Putamen (tissue), 1 donor: ENCODE measurements around the gene RALGPS1.

Source experiments
- DNase-seq: peaks from one replicate; pipeline ENCODE4 v3.0.0-alpha.2; 2016; ENCODE audit warnings: low spot score

The RALGPS1 gene

GRCh38 chr9:126956917-126957686 lies 42.5 kb downstream of the RALGPS1 start:
- DNase-seq, result no peak

DNA sequence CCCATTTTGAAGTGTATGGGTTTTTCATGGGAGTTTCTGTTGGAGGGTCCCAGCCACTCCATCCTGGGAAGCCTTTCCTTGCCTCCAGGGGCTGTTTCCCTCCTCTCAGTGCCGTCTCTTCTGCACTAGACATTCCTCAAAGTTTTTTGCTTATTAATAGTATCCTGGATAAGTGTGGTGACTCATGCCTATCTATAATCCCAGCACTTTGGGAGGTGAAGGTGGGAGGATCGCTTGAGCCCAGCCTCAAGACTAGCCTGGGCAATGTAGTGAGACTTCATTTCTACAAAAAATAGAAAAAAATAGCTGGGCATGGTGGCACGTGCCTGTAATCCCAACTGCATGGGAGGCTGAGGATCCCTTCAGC lies 43.1 kb downstream of the RALGPS1 start:
- DNase-seq, result peak; percentile 27

DNA sequence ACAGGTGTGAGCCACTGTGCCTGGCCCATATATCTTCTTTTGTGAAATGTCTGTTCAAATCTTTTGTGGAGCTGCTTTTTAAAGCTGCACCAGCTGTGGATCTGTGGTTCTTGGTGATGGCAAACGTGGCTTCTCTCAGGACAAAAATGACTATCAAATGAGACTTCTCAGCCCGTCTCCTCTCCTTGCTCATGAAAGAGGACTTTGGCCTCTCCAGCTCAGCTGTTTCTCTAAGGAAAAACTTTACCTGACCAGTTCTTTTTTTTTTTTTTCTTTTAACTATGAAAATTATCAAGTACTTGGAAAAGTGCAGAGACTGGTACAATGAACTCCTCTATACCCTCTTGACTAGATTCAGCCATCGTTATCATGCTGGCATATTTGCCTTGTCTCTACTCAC lies 44.8 kb downstream of the RALGPS1 start:
- DNase-seq, result no peak

- DNase-seq, result no peak
These were observed 45.3 kb downstream of the RALGPS1 start for GRCh38 chr9:126959917-126960316.

GRCh38 chr9:126962336-126962735 lies 47.8 kb downstream of the RALGPS1 start:
- DNase-seq, result no peak

GRCh38 chr9:126965077-126965476 lies 50.5 kb downstream of the RALGPS1 start:
- DNase-seq, result no peak

DNA sequence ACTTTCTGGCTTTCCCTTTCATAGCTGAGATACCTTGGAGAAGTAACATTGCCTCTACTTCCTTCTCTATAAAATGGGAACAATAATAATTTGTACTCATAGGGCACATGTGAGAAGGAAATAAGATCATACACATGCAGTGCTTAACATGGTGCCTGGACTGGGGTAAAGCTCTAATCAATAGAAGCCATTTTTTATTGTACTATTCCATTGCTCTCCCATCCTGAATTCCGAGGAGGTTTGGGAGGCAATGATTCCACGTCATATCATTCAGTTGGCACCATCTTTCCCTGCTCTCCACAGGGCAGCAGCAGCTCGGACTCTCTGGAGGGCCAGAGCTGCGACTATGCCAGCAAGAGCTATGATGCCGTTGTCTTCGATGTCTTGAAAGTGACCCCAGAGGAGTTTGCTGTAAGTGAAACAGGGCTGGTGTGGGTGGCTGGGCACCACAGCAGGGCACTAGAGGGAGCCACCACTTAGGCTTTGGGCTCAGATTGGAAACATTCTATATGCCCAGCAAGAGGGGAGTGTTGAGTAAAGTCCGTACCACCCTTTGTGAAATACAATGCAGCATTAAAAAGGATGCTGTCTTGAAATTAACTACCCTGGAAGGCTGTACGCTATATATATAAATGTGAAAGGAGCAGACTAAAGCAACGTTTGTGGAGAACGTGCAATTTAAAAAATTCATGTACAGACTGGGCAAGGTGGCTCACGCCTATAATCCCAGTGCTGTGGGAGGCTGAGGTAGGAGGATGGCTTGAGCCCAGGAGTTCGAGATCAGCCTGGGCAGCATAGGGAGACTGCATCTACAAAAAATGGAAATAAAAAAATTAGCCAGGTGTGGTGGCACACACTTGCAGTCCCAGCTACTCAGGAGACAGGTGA lies 51.2 kb downstream of the RALGPS1 start:
- DNase-seq, result peak; percentile 61

- no peak for DNase-seq
These were observed 56.7 kb downstream of the RALGPS1 start for GRCh38 chr9:126971261-126971660.

GRCh38 chr9:126973651-126974529 lies 59.3 kb downstream of the RALGPS1 start:
- DNase-seq, result no peak

DNA sequence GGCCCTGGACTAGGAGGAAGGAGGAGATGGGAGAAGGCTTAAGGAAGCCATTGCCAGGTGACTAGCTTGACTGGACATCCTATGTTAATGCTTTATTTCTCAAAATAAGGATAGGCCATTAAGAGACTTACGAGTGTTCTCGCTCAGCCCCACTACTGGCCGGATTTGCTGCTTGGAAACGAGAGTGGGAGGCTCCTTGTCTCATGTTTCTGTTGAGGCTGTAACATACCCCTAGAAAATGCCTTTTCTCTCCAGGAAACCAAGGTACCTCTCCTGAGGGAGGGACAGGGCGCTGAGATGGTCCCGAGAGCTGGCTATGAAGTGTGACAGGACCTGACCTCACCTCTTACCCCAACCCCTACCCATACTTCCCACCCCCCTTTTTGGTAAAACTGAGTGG lies 60.0 kb downstream of the RALGPS1 start:
- DNase-seq, result no peak

GRCh38 chr9:126975327-126976220 lies 61.0 kb downstream of the RALGPS1 start:
- no peak for DNase-seq

- DNase-seq, result no peak
These were observed 64.9 kb downstream of the RALGPS1 start for GRCh38 chr9:126979461-126979860.

DNA sequence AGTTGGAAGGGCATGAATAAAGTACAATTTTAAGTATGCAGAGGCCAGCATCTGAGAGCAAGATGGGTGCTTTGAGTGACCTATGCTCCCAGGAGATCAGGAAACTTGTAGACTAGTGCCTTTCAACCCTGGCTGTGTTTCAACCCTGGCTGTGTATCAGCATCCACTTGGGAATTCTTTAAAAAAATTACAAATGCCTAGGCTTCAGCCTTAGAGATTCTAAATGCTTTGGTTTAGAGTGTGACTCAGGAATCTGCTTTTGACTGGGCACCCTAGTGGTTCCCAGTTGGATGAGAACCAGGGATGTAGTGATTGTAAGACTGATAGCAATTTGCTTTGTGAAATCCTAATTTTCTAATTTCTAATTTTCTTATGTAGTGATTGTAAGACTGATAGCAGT lies 65.6 kb downstream of the RALGPS1 start:
- DNase-seq, result no peak

DNA sequence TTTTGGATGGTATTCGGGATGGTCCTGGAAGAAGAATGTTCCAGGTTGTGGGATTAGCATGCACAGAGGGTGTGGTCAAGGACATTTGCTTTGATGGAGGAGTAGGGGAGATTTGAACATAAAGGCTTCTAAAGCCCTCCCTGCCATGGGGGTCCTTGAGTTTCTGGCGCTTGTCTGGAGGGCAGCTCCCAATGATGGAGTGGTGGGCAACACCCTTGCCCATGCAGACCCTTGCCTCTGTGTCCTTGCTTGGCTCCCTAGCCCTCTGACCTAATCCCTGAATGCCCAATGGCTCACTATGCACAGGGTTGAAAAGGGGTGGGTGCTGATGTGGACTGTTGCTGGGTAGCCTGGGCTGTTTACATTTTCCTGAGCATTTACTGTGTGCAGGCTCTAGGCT lies 66.6 kb downstream of the RALGPS1 start:
- DNase-seq, result no peak

DNA sequence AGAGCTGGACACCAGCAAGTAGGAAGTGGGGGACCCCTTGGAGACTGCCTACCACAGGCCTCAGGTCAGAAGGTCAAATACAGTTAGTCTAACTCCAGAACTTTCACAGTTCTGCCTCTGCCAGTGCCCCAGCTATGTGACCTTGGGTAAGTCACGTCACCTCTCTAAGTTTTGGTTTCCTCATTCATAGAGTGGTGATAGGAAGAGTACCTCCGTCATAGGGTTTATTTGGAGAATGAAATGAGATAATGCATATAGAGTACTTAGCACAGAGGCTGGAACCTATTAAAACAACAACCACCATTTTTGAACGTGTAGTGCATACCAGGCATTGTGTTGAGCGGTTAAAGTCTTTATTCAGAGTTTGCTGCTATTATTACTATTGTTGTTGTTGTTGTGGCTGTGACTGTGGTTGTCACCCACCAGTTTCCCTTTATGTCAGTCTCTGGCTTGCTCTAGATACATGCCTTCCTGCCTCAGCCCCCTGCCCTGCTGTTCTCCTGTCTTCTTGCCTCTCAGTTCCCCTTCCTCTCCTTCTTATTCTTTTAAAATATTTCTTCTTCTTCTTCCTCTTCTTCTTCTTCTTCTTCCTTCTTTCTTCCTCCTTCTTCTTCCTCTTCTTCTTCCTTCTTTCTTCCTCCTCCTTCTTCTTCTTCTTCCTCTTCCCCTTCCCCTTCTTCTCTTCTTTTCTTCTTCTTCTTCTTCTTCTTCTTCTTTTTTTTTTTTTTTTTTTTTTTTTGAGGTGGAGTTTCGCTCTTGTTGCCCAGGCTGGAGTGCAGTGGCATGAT lies 67.8 kb downstream of the RALGPS1 start:
- DNase-seq, result no peak

DNA sequence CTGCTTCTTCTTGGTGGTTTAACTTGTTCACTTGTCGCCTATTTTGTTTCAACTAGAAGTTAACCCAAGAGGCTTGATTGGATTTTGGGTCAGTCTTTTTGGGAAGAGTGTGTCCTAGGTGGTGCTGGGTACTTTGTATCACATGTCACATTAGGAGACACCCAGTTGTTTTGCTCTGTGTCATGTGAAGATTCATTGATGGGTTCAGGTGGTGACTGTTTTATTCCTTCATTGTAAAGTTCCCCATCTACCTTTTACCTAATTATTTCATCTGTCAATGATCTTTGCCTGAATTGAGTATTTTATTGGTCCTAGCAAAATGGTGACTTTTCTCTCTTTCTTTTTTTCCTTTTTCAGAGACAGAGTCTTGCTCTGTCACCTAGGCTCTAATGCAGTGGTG lies 69.2 kb downstream of the RALGPS1 start:
- no peak for DNase-seq

GRCh38 chr9:126984969-126985368 lies 70.4 kb downstream of the RALGPS1 start:
- DNase-seq, result no peak

- no peak for DNase-seq
These were observed 71.4 kb downstream of the RALGPS1 start for GRCh38 chr9:126985870-126986498.

- DNase-seq, result no peak
These were observed 71.9 kb downstream of the RALGPS1 start for GRCh38 chr9:126986506-126986951.

DNA sequence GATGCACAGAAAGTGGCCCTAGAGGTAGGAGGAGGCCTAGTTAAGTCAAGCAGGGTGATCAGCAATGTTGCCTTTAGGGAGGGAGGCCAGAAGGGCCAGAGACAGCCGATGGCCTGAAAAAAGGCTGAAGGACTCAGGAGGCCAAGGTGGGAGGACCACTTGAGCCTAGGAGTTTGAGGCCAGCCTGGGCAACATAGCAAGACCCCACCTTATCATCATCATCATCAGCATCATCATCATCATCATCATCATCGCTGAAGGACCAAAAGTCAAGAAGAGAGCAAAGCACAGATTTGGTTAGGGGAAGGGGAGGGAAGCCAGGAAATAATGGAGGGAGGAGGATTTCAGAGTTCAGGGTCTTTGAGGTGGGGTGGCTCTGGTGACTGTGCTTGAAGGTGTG lies 74.3 kb downstream of the RALGPS1 start:
- DNase-seq, result no peak
